CD14-positive monocyte (primary cell): Measurements from ENCODE around the gene RPL3. TPM values are rescaled to one million over a fixed set of nuclear protein-coding genes. Genes with fewer than 3 reads are reported as not detected.

ENCODE experiments used
- DNase-seq, 3 donors: peaks; one replicate each; pipeline ENCODE4 v3.0.0-alpha.2; 2011 to 2022
- H2AFZ ChIP-seq: 2 replicates; pipeline ENCODE4 v1.6.0; 2012; ENCODE audit warnings: mild to moderate bottlenecking, low read depth, low read length, inconsistent platforms; ENCODE audit not compliant: insufficient read depth, poor library complexity, severe bottlenecking
- H3K27ac ChIP-seq, 2 donors: 1 replicate in 1 of 2; 2 replicates in 1 of 2; pipeline ENCODE4 v1.5.1; 2012 to 2013; ENCODE audit warnings: low read length in 2 of 2, control low read depth in 1 of 2, inconsistent platforms in 1 of 2, low read depth in 1 of 2, mild to moderate bottlenecking in 1 of 2
- H3K27me3 ChIP-seq, 2 donors: one replicate each; pipeline versions ENCODE4 v1.6.0 to v1.6.1; 2011 to 2013; ENCODE audit warnings: low read length in 2 of 2; ENCODE audit not compliant: control insufficient read depth in 2 of 2, insufficient read depth in 2 of 2
- H3K36me3 ChIP-seq, 2 donors: replicated peaks in 1 of 2; 1 replicate in 1 of 2; 2 replicates in 1 of 2; pipeline versions ENCODE4 v1.5.1 to v1.6.1; 2012 to 2013; ENCODE audit warnings: low read length in 2 of 2, control low read depth in 1 of 2, inconsistent platforms in 1 of 2, mild to moderate bottlenecking in 1 of 2; ENCODE audit not compliant: insufficient read depth in 2 of 2, control insufficient read depth in 1 of 2
- H3K4me1 ChIP-seq, 2 donors: 1 replicate in 1 of 2; 2 replicates in 1 of 2; pipeline versions ENCODE4 v1.5.1 to v1.6.1; 2012 to 2013; ENCODE audit warnings: low read length in 2 of 2, control low read depth in 1 of 2, inconsistent platforms in 1 of 2, mild to moderate bottlenecking in 1 of 2, moderate library complexity in 1 of 2; ENCODE audit not compliant: insufficient read depth in 2 of 2, control insufficient read depth in 1 of 2
- H3K4me2 ChIP-seq: replicated peaks from 2 replicates; pipeline ENCODE3; 2012; ENCODE audit warnings: low read length, moderate library complexity, mild to moderate bottlenecking; ENCODE audit not compliant: poor library complexity, severe bottlenecking; ENCODE audit errors: extremely low read depth
- H3K4me3 ChIP-seq, 3 experiments: fragments of 200-600 bp in 1 of 3; sonication (generic) in 1 of 3; replicated peaks in 1 of 3; 1 replicate in 2 of 3; 2 replicates in 1 of 3; pipeline ENCODE4 v1.5.1; 2011 to 2013; ENCODE audit warnings: low read length in 3 of 3, mild to moderate bottlenecking in 3 of 3, control low read depth in 2 of 3, low read depth in 2 of 3, inconsistent platforms in 1 of 3, moderate library complexity in 1 of 3
- H3K79me2 ChIP-seq: 2 replicates; pipeline ENCODE4 v1.6.0; 2012; ENCODE audit warnings: mild to moderate bottlenecking, control low read depth, inconsistent platforms, low read length, moderate library complexity; ENCODE audit not compliant: insufficient read depth
- H3K9ac ChIP-seq: 2 replicates; pipeline ENCODE4 v1.6.0; 2017; ENCODE audit warnings: low read length, mild to moderate bottlenecking; ENCODE audit not compliant: insufficient read depth, poor library complexity, severe bottlenecking
- H3K9me3 ChIP-seq, 2 donors: replicated peaks in 1 of 2; 1 replicate in 1 of 2; 2 replicates in 1 of 2; pipeline versions ENCODE4 v1.5.1 to v1.6.1; 2012 to 2013; ENCODE audit warnings: low read length in 2 of 2, control low read depth in 1 of 2; ENCODE audit not compliant: control insufficient read depth in 1 of 2, insufficient read depth in 1 of 2
- H4K20me1 ChIP-seq: 2 replicates; pipeline ENCODE4 v1.6.0; 2012; ENCODE audit warnings: mild to moderate bottlenecking, low read length, control low read depth, moderate library complexity; ENCODE audit not compliant: insufficient read depth
- H3K27ac Mint-ChIP-seq, 7 donors: one replicate each; pipeline ENCODE4 v1.8.0; 2020; ENCODE audit warnings: mild to moderate bottlenecking in 7 of 7, mixed read lengths in 7 of 7, moderate library complexity in 6 of 7, inconsistent platforms in 2 of 7
- H3K27me3 Mint-ChIP-seq, 3 donors: one replicate each; pipeline ENCODE4 v1.8.0; 2021 to 2022; ENCODE audit warnings: low read depth in 3 of 3, mild to moderate bottlenecking in 3 of 3, mixed read lengths in 3 of 3, moderate library complexity in 3 of 3, inconsistent platforms in 1 of 3
- H3K36me3 Mint-ChIP-seq, 2 donors: one replicate each; pipeline ENCODE4 v1.8.0; 2020; ENCODE audit warnings: mixed read lengths in 2 of 2, inconsistent platforms in 1 of 2, mild to moderate bottlenecking in 1 of 2
- H3K4me1 Mint-ChIP-seq: one replicate; pipeline ENCODE4 v1.8.0; 2020; ENCODE audit warnings: mild to moderate bottlenecking, mixed read lengths
- H3K4me3 Mint-ChIP-seq, 2 donors: one replicate each; pipeline ENCODE4 v1.8.0; 2020; ENCODE audit warnings: mild to moderate bottlenecking in 2 of 2, mixed read lengths in 2 of 2, moderate library complexity in 1 of 2
- H3K9me3 Mint-ChIP-seq, 7 donors: one replicate each; pipeline ENCODE4 v1.8.0; 2020 to 2022; ENCODE audit warnings: mixed read lengths in 7 of 7, mild to moderate bottlenecking in 6 of 7, moderate library complexity in 6 of 7, inconsistent platforms in 2 of 7
- WGBS: methylation state at CpG from one replicate; pipeline ENCODE4 v1.1.5; 2013; ENCODE audit warnings: missing lambda C conversion rate; ENCODE audit not compliant: insufficient coverage; 5-methylcytosine and 5-hydroxymethylcytosine counted together
- intact Hi-C, 2 donors: fragments of 100-400 bp; cut with micrococcal nuclease; formaldehyde crosslinking; loops; one replicate each; pipeline versions ENCODE4 v1.15.0 to v1.15.1; 2023
- polyA plus RNA-seq, 3 donors: library from polyadenylated mRNA; depleted of rRNA in 1 of 3; unstranded in 2 of 3; stranded (reverse) in 1 of 3; fragments of 300-500 nt in 2 of 3; fragments of >200 nt in 1 of 3; fragmentation: Illumina TruSeq in 2 of 3; gene quantifications; 1 replicate in 2 of 3; 2 replicates in 1 of 3; pipeline ENCODE4 v1.2.3, GENCODE V29; 2012 to 2021
- TF ChIP-seq, protein P1 (sequence below): fragments of 200-600 bp; IDR thresholded peaks from one replicate; pipeline ENCODE4 v1.8.0; 2022; ENCODE audit warnings: antibody characterized with exemption, mild to moderate bottlenecking

Gene RPL3
- polyA plus RNA-seq, 3 donors = 604 to 2,104 (median 698) TPM

DNA sequence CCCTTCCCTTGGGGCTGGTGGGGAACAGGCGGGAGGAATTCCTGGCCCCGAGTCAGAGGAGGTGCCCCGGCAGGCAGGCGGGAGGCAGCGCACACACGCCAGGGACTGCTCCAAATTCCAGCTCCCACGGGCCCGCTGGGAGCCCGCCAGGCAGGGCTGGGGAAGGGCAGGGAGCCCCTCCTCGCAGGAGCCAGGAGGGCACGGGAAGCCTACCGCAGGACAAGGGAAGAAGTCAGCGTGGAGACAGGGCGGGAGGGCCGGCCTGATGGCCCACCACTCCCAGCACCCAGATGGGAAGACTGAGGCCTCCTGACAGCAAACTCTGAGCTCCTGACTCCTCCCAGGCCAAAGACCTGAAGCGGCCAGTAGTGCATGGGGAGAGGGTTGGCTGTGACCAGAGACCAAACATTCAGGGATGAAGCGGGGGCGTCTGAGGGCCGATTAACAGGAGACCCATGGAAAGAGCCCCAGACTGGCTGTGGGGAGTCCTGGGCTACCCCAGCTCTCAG, 22.4 kb downstream of the RPL3 start:
- no peaks in the 10 kb centered on the region for H4K20me1 ChIP-seq
- Mint-ChIP-seq H3K27ac (no peak overlapping the region), H3K27me3 (peaks cover 5 to 14% (median 12%) of the 10 kb centered on the region in 3 donors), H3K36me3 (peaks cover 3 to 4% of the 10 kb centered on the region in 2 donors), H3K9me3 (peaks cover 0 to 2% (median 0%) of the 10 kb centered on the region in 7 donors), H3K4me1 (peaks cover 59% of the 10 kb centered on the region), H3K4me3 (no peak overlapping the region)
- TF ChIP-seq, protein P1, sequence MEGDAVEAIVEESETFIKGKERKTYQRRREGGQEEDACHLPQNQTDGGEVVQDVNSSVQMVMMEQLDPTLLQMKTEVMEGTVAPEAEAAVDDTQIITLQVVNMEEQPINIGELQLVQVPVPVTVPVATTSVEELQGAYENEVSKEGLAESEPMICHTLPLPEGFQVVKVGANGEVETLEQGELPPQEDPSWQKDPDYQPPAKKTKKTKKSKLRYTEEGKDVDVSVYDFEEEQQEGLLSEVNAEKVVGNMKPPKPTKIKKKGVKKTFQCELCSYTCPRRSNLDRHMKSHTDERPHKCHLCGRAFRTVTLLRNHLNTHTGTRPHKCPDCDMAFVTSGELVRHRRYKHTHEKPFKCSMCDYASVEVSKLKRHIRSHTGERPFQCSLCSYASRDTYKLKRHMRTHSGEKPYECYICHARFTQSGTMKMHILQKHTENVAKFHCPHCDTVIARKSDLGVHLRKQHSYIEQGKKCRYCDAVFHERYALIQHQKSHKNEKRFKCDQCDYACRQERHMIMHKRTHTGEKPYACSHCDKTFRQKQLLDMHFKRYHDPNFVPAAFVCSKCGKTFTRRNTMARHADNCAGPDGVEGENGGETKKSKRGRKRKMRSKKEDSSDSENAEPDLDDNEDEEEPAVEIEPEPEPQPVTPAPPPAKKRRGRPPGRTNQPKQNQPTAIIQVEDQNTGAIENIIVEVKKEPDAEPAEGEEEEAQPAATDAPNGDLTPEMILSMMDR = no peak
- H3K27ac ChIP-seq = no peak overlapping the region
- WGBS = 83% methylated on average over 16 of the region's 19 CpGs
- H3K27me3 ChIP-seq = no peaks in the 10 kb centered on the region
- intact Hi-C loops = no loop called here
- no peak for DNase-seq
- no peak overlapping the region for H3K4me3 ChIP-seq
- no peaks in the 10 kb centered on the region for H3K79me2 ChIP-seq
- H3K4me1 ChIP-seq = peaks cover 39 to 54% of the 10 kb centered on the region in 2 donors
- H2AFZ ChIP-seq = no peak overlapping the region
- H3K36me3 ChIP-seq = no peaks in the 10 kb centered on the region
- H3K9ac ChIP-seq = no peak overlapping the region
- H3K9me3 ChIP-seq = no peaks in the 10 kb centered on the region
- no peak overlapping the region for H3K4me2 ChIP-seq

DNA sequence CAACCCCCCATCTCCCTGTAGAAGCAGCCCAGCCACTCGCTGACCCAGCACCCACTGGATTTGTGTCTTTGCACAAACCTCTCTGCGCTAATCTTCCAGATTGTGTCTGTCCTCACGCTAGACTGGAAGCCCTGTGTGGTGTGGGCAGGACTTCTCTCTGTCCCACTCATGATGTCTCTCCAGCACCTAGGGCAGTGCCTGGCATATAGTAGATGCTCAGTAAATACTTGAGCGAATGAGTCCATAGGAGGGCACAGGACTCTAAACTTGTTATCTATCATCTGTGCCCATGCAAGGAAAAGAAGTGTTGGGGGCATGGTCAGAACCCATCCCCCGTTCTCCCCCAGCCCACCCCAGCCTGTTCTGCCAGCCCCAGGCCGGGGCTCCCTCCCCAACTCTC, 22.9 kb downstream of the RPL3 start:
- H3K79me2 ChIP-seq = no peaks in the 10 kb centered on the region
- H3K27ac ChIP-seq = no peak overlapping the region
- no peak for DNase-seq
- Mint-ChIP-seq H3K4me1 (peaks cover 63% of the 10 kb centered on the region), H3K27ac (peak overlapping the region in 1 of 7 donors; percentile 36), H3K4me3 (peak overlapping the region in 1 of 2 donors; percentile 67), H3K27me3 (peaks cover 5 to 14% (median 12%) of the 10 kb centered on the region in 3 donors), H3K9me3 (peaks cover 0 to 2% (median 0%) of the 10 kb centered on the region in 7 donors), H3K36me3 (peaks cover 3 to 4% of the 10 kb centered on the region in 2 donors)
- no peak overlapping the region for H3K9ac ChIP-seq
- H3K4me2 ChIP-seq = no peak overlapping the region
- WGBS = 92% methylated on average over 2 of the region's 6 CpGs
- TF ChIP-seq, protein P1 = no peak
- H3K9me3 ChIP-seq = no peaks in the 10 kb centered on the region
- no peak overlapping the region for H2AFZ ChIP-seq
- no peak overlapping the region for H3K4me3 ChIP-seq
- H3K27me3 ChIP-seq = no peaks in the 10 kb centered on the region
- H4K20me1 ChIP-seq = no peaks in the 10 kb centered on the region
- intact Hi-C loops = no loop called here
- peaks cover 43 to 59% of the 10 kb centered on the region in 2 donors for H3K4me1 ChIP-seq
- no peaks in the 10 kb centered on the region for H3K36me3 ChIP-seq
